ENCODE measurements around the gene RFX7. TPM values are rescaled to one million over a fixed set of nuclear protein-coding genes. Genes with fewer than 3 reads are reported as not detected.

RFX7 gene
- total and polyA plus RNA-seq, 4 donors: 2.6 to 14.8 (median 7.2) TPM

GRCh38 chr15:56187665-56188064, 56.0 kb downstream of the RFX7 start:
- no peak for ATAC-seq (ENCODE audit: insufficient read depth, low FRiP score)
- H3K27ac ChIP-seq (ENCODE audit: low read depth in 1 of 2, low read length in 1 of 2): no peak overlapping the region
- H3K4me3 ChIP-seq: no peak overlapping the region
- TF ChIP-seq CTCF (IDR thresholded peaks at IDR 0.05; ENCODE audit: control extremely low read depth, extremely low read depth): no peak
- no peaks in the 10 kb centered on the region for H3K36me3 ChIP-seq (ENCODE audit: control insufficient read depth in 4 of 4, insufficient read depth in 4 of 4, low read length in 4 of 4)
- no peaks in the 10 kb centered on the region for H3K9me3 ChIP-seq (ENCODE audit: control insufficient read depth in 4 of 4, insufficient read depth in 3 of 4, low read length in 3 of 4)
- peaks cover 0 to 4% (median 0%) of the 10 kb centered on the region in 5 donors for H3K4me1 ChIP-seq (ENCODE audit: control insufficient read depth in 5 of 5, insufficient read depth in 5 of 5, low read length in 5 of 5)
- H3K27me3 ChIP-seq (ENCODE audit: control insufficient read depth in 3 of 3, insufficient read depth in 3 of 3, low read length in 2 of 3): no peaks in the 10 kb centered on the region
- WGBS, 2 donors: 87 to 89% methylated on average over 1 of the region's 1 CpG
- no peak for DNase-seq
- H3K9ac ChIP-seq (ENCODE audit: insufficient read depth in 1 of 2, low read length in 2 of 2): no peak overlapping the region

GRCh38 chr15:56185980-56186379, 57.7 kb downstream of the RFX7 start:
- WGBS, 2 donors: 84 to 93% methylated on average over 1 of the region's 1 CpG

GRCh38 chr15:56184516-56184915, 59.2 kb downstream of the RFX7 start:
- DNase-seq (no peak), ATAC-seq (ENCODE audit: insufficient read depth, low FRiP score) (no peak)
- WGBS, 2 donors: 93 to 97% methylated on average over 3 of the region's 3 CpGs
- TF ChIP-seq CTCF (IDR thresholded peaks at IDR 0.05; ENCODE audit: control extremely low read depth, extremely low read depth): no peak
- Histone ChIP-seq H3K36me3 (ENCODE audit: control insufficient read depth in 4 of 4, insufficient read depth in 4 of 4, low read length in 4 of 4) (no peaks in the 10 kb centered on the region), H3K9me3 (ENCODE audit: control insufficient read depth in 4 of 4, insufficient read depth in 3 of 4, low read length in 3 of 4) (no peaks in the 10 kb centered on the region), H3K27me3 (ENCODE audit: control insufficient read depth in 3 of 3, insufficient read depth in 3 of 3, low read length in 2 of 3) (no peaks in the 10 kb centered on the region), H3K9ac (ENCODE audit: insufficient read depth in 1 of 2, low read length in 2 of 2) (no peak overlapping the region), H3K4me3 (no peak overlapping the region), H3K27ac (ENCODE audit: low read depth in 1 of 2, low read length in 1 of 2) (no peak overlapping the region), H3K4me1 (ENCODE audit: control insufficient read depth in 5 of 5, insufficient read depth in 5 of 5, low read length in 5 of 5) (no peaks in the 10 kb centered on the region)

More at GRCh38 chr15:56185980-56186379, 57.7 kb downstream of the RFX7 start:
- no peaks in the 10 kb centered on the region for H3K27me3 ChIP-seq (ENCODE audit: control insufficient read depth in 3 of 3, insufficient read depth in 3 of 3, low read length in 2 of 3)
- H3K9me3 ChIP-seq (ENCODE audit: control insufficient read depth in 4 of 4, insufficient read depth in 3 of 4, low read length in 3 of 4): no peaks in the 10 kb centered on the region
- no peak overlapping the region for H3K27ac ChIP-seq (ENCODE audit: low read depth in 1 of 2, low read length in 1 of 2)
- no peaks in the 10 kb centered on the region for H3K36me3 ChIP-seq (ENCODE audit: control insufficient read depth in 4 of 4, insufficient read depth in 4 of 4, low read length in 4 of 4)
- H3K9ac ChIP-seq (ENCODE audit: insufficient read depth in 1 of 2, low read length in 2 of 2): no peak overlapping the region
- DNase-seq (no peak), ATAC-seq (ENCODE audit: insufficient read depth, low FRiP score) (no peak)
- H3K4me1 ChIP-seq (ENCODE audit: control insufficient read depth in 5 of 5, insufficient read depth in 5 of 5, low read length in 5 of 5): peaks cover 0 to 4% (median 0%) of the 10 kb centered on the region in 5 donors
- no peak overlapping the region for H3K4me3 ChIP-seq
- TF ChIP-seq CTCF (IDR thresholded peaks at IDR 0.05; ENCODE audit: control extremely low read depth, extremely low read depth): no peak

- Histone ChIP-seq H3K4me1 (ENCODE audit: control insufficient read depth in 5 of 5, insufficient read depth in 5 of 5, low read length in 5 of 5) (no peaks in the 10 kb centered on the region), H3K36me3 (ENCODE audit: control insufficient read depth in 4 of 4, insufficient read depth in 4 of 4, low read length in 4 of 4) (peaks cover 0 to 2% (median 0%) of the 10 kb centered on the region in 4 donors), H3K9ac (ENCODE audit: insufficient read depth in 1 of 2, low read length in 2 of 2) (no peak overlapping the region), H3K27ac (ENCODE audit: low read depth in 1 of 2, low read length in 1 of 2) (no peak overlapping the region), H3K9me3 (ENCODE audit: control insufficient read depth in 4 of 4, insufficient read depth in 3 of 4, low read length in 3 of 4) (no peaks in the 10 kb centered on the region), H3K27me3 (ENCODE audit: control insufficient read depth in 3 of 3, insufficient read depth in 3 of 3, low read length in 2 of 3) (no peaks in the 10 kb centered on the region), H3K4me3 (no peak overlapping the region)
- ATAC-seq (ENCODE audit: insufficient read depth, low FRiP score) (no peak), DNase-seq (no peak)
- TF ChIP-seq CTCF (IDR thresholded peaks at IDR 0.05; ENCODE audit: control extremely low read depth, extremely low read depth): no peak
- WGBS, 2 donors: 98% methylated on average over 4 of the region's 4 CpGs
Observed at GRCh38 chr15:56180851-56181250, 62.8 kb downstream of the RFX7 start.

Measured in lung (tissue), 12 donors.